OCI-LY1 (cell line): Measurements from ENCODE around the gene AP4E1.

Experiments used
- EZH2 ChIP-seq: fragments of 200-600 bp; sonication (generic), shearing (Covaris generic); IDR thresholded peaks from 2 replicates; pipeline ENCODE4 v1.8.0; 2017; ENCODE audit warnings: borderline replicate concordance, mixed run types, mild to moderate bottlenecking, antibody characterized with exemption, low read length, moderate library complexity, mixed read lengths
- TF ChIP-seq, protein P1 (sequence below): fragments of 200-600 bp; sonication (generic), shearing (Covaris generic); IDR thresholded peaks from 2 replicates; pipeline ENCODE4 v1.5.1; 2017; ENCODE audit warnings: mild to moderate bottlenecking, antibody characterized with exemption, low read length, moderate library complexity, mixed read lengths

DNA sequence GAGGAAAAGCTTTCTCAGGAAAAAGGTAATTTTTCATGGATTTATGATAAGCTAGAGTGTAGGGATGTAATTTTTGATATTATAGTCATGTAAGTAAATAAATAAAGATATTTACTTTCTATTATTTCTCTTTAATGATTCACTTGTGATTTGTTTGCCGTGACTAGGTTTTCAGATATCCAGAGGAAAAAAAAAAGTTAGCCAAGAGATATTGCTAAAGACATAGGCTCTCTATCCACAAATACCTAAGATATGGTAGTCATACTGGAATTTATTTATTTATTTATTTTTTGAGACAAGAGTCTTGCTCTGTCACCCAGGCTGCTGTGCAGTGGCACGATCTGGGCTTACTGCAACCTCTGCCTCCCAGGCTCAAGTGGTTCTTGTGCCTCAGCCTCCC, 59.9 kb downstream of the AP4E1 start:
- TF ChIP-seq, protein P1, sequence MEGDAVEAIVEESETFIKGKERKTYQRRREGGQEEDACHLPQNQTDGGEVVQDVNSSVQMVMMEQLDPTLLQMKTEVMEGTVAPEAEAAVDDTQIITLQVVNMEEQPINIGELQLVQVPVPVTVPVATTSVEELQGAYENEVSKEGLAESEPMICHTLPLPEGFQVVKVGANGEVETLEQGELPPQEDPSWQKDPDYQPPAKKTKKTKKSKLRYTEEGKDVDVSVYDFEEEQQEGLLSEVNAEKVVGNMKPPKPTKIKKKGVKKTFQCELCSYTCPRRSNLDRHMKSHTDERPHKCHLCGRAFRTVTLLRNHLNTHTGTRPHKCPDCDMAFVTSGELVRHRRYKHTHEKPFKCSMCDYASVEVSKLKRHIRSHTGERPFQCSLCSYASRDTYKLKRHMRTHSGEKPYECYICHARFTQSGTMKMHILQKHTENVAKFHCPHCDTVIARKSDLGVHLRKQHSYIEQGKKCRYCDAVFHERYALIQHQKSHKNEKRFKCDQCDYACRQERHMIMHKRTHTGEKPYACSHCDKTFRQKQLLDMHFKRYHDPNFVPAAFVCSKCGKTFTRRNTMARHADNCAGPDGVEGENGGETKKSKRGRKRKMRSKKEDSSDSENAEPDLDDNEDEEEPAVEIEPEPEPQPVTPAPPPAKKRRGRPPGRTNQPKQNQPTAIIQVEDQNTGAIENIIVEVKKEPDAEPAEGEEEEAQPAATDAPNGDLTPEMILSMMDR: no peak
- TF ChIP-seq EZH2: no peak
